ENCODE data around the gene HOXA5.

DNA sequence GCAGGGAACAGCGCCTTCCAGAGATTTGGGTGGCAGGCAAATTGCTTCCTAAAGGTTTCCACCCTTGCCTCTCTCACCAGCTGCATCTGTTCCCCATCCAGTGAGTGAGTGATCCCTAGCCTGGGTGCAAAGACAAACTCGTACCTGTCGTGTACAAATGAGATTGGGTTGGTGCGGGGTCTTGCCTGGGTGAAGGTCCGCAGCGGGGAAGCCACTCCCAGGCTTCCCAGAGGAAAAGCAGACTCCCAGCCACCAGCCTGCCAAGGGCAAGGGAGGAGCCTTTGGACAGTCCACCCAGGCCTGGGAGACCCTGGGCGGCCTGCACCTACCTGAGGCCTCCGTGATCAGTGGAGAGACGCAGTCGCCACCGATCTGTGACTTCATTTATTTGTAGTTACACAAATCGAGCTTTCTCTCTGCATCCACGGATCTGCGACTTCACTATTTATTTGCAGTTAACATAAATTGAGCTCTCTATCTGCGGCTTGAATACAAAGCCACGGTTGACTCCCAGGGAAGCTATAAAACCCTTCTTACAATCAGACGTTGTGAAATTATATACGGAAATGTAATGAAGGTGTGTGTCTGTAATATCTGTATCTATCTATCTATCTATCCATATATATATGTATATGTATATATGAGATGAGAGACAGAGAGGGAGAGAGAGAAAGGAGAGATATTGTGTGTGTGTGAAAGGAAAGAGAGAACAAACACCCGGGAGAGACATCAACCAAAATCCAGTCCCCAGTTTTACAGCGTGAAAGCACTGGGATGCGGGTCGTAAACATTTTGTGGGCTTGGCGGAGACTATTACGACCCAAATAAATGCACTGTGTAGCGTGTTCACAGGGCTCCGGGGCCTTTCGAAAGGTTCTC is 16.0 kb upstream of the HOXA5 start:
- TF ChIP-seq POLR2A (IDR thresholded peaks at IDR 0.05; ENCODE audit: low read depth, low read length), result no peak
- TF ChIP-seq TAF1 (IDR thresholded peaks at IDR 0.05; ENCODE audit: low read depth, low read length), result no peak

Data from GM12891 (cell line).